HG02943 (cell line): ENCODE data around the gene LRR1.
A peak's percentile ranks its signal among the peaks of the same experiment; 100 is the strongest.
"Not testable (repeated sequence)": the region's sequence is repeated elsewhere in the genome, so short reads cannot be mapped to it uniquely, and the experiment has no call there.

Experiments used
- ATAC-seq: cut with Tn5 transposase; IDR thresholded peaks from one replicate; pipeline ENCODE4 v1.9.1; 2021; ENCODE audit warnings: mild to moderate bottlenecking, low read depth, moderate library complexity; ENCODE audit not compliant: unreplicated experiment

The LRR1 gene

GRCh38 chr14:49623387-49623786 lies 24.6 kb downstream of the LRR1 start:
- ATAC-seq: no peak

- ATAC-seq: no peak
Measured at GRCh38 chr14:49623941-49624839, 25.4 kb downstream of the LRR1 start.

- ATAC-seq: peak; percentile 73
Measured at GRCh38 chr14:49633640-49634546, 35.2 kb downstream of the LRR1 start.

GRCh38 chr14:49634547-49635334 lies 36.0 kb downstream of the LRR1 start, which contains the start of gene DNAAF2:
TSS of gene DNAAF2 (minus strand) at chr14:49635244. CDS start at chr14:49635149, 95 bp downstream.
- peak; percentile 29 for ATAC-seq

- ATAC-seq: no peak
Measured at GRCh38 chr14:49636866-49637265, 38.1 kb downstream of the LRR1 start.

- no peak for ATAC-seq
Measured at GRCh38 chr14:49637534-49638078, 38.9 kb downstream of the LRR1 start.

GRCh38 chr14:49640540-49641417 lies 42.0 kb downstream of the LRR1 start:
- ATAC-seq: no peak

- ATAC-seq: no peak
Measured at GRCh38 chr14:49641697-49642129, 43.0 kb downstream of the LRR1 start.

- ATAC-seq: no peak
Measured at GRCh38 chr14:49642163-49642562, 43.4 kb downstream of the LRR1 start.

GRCh38 chr14:49653508-49653907 lies 54.8 kb downstream of the LRR1 start:
- ATAC-seq: no peak

GRCh38 chr14:49654511-49654910 lies 55.8 kb downstream of the LRR1 start:
- no peak for ATAC-seq

- ATAC-seq: not testable (repeated sequence)
Measured at GRCh38 chr14:49657500-49657899, 58.8 kb downstream of the LRR1 start.

GRCh38 chr14:49659526-49660455 lies 61.1 kb downstream of the LRR1 start:
- no peak for ATAC-seq
